HepG2 (cell line): Measurements from ENCODE around the gene SP6. TPM values are rescaled to one million over a fixed set of nuclear protein-coding genes. Genes with fewer than 3 reads are reported as not detected.
A peak's percentile ranks its signal among the peaks of the same experiment; 100 is the strongest.

Experiments used
- ATAD3A ChIP-seq: sonication (generic); formaldehyde crosslinking; IDR thresholded peaks from 2 replicates; pipeline ENCODE4 v1.4.0; 2020; ENCODE audit warnings: missing genetic modification reagents
- CHCHD3 ChIP-seq: sonication (generic); formaldehyde crosslinking; IDR thresholded peaks from 2 replicates; pipeline ENCODE4 v1.8.0; 2022; ENCODE audit warnings: mild to moderate bottlenecking, missing genetic modification reagents, moderate library complexity
- DPF2 ChIP-seq: sonication (generic); formaldehyde crosslinking; IDR thresholded peaks from 2 replicates; pipeline ENCODE4 v1.4.0; 2020; ENCODE audit warnings: mild to moderate bottlenecking, low read depth, missing genetic modification reagents, borderline replicate concordance
- FOXP1 ChIP-seq, 2 experiments: fragments of 450-650 bp in 1 of 2; IDR thresholded peaks; 2 replicates each; pipeline ENCODE4 v1.6.1; 2017 to 2018; ENCODE audit warnings: antibody characterized with exemption in 1 of 2
- KDM2A ChIP-seq: sonication (generic); formaldehyde crosslinking; IDR thresholded peaks from 2 replicates; pipeline ENCODE4 v1.4.0; 2020; ENCODE audit warnings: low read depth, missing genetic modification reagents, borderline replicate concordance
- MAZ ChIP-seq, 2 experiments: sonication (generic) in 1 of 2; formaldehyde crosslinking in 1 of 2; IDR thresholded peaks; 2 replicates each; pipeline versions ENCODE4 v1.5.0 to v1.6.1; 2012 to 2020; ENCODE audit warnings: low read depth in 2 of 2, mild to moderate bottlenecking in 2 of 2, borderline replicate concordance in 1 of 2, improper control_type of control experiment in 1 of 2, low read length in 1 of 2, missing genetic modification reagents in 1 of 2, moderate library complexity in 1 of 2
- MZF1 ChIP-seq: sonication (generic); formaldehyde crosslinking; IDR thresholded peaks from 2 replicates; pipeline ENCODE4 v1.8.1; 2023; ENCODE audit warnings: mild to moderate bottlenecking, missing genetic modification reagents, borderline replicate concordance
- NFE2 ChIP-seq: sonication (generic); formaldehyde crosslinking; IDR thresholded peaks from 2 replicates; pipeline ENCODE4 v1.4.0; 2020; ENCODE audit warnings: missing genetic modification reagents
- NFIB ChIP-seq: sonication (generic); formaldehyde crosslinking; IDR thresholded peaks from 2 replicates; pipeline ENCODE4 v1.9.0; 2021; ENCODE audit warnings: missing genetic modification reagents, mild to moderate bottlenecking, borderline replicate concordance
- NR2F6 ChIP-seq, 2 experiments: IDR thresholded peaks; 2 replicates each; pipeline ENCODE4 v1.6.1; 2016; ENCODE audit warnings: antibody characterized with exemption in 1 of 2, mild to moderate bottlenecking in 1 of 2
- POGZ ChIP-seq: sonication (generic); formaldehyde crosslinking; IDR thresholded peaks from 2 replicates; pipeline ENCODE4 v1.4.0; 2020; ENCODE audit warnings: mild to moderate bottlenecking, missing genetic modification reagents
- SCMH1 ChIP-seq: sonication (generic); formaldehyde crosslinking; IDR thresholded peaks from 2 replicates; pipeline ENCODE4 v1.9.0; 2021; ENCODE audit warnings: missing genetic modification reagents, mild to moderate bottlenecking, borderline replicate concordance
- SKI ChIP-seq: fragments of 450-650 bp; IDR thresholded peaks from one replicate; pipeline ENCODE4 v1.6.1; 2018; ENCODE audit warnings: mild to moderate bottlenecking; ENCODE audit not compliant: partially characterized antibody
- SNRNP70 ChIP-seq: fragments of 200-400 bp; formaldehyde crosslinking; IDR thresholded peaks from 2 replicates; pipeline ENCODE4 v1.6.1; 2017; ENCODE audit warnings: mild to moderate bottlenecking, low read depth, low read length, moderate library complexity
- ZBTB7B ChIP-seq: sonication (generic); formaldehyde crosslinking; IDR thresholded peaks from 2 replicates; pipeline ENCODE4 v1.4.0; 2020; ENCODE audit warnings: missing genetic modification reagents
- ZNF12 ChIP-seq: sonication (generic); formaldehyde crosslinking; IDR thresholded peaks from 2 replicates; pipeline ENCODE4 v1.5.0; 2020; ENCODE audit warnings: missing genetic modification reagents
- ZNF367 ChIP-seq: sonication (generic); formaldehyde crosslinking; IDR thresholded peaks from 2 replicates; pipeline ENCODE4 v1.4.0; 2020; ENCODE audit warnings: missing genetic modification reagents, borderline replicate concordance
- ZNF441 ChIP-seq: sonication (generic); formaldehyde crosslinking; IDR thresholded peaks from 2 replicates; pipeline ENCODE4 v1.7.0; 2021; ENCODE audit warnings: missing genetic modification reagents, borderline replicate concordance
- ZNF577 ChIP-seq: sonication (generic); formaldehyde crosslinking; IDR thresholded peaks from 2 replicates; pipeline ENCODE4 v1.4.0; 2020; ENCODE audit warnings: mild to moderate bottlenecking, low read depth, missing genetic modification reagents, borderline replicate concordance
- ZNF614 ChIP-seq: IDR thresholded peaks from 2 replicates; pipeline ENCODE4 v1.6.1; 2018; ENCODE audit warnings: missing biosample characterization, missing genetic modification reagents, inconsistent platforms, borderline replicate concordance
- ZSCAN12 ChIP-seq: sonication (generic); formaldehyde crosslinking; IDR thresholded peaks from 2 replicates; pipeline ENCODE4 v1.9.0; 2021; ENCODE audit warnings: mild to moderate bottlenecking, missing genetic modification reagents
- polyA plus RNA-seq, 8 experiments: library from polyadenylated mRNA; depleted of rRNA in 3 of 8; stranded (reverse) in 7 of 8; unstranded in 1 of 8; fragments of >200 nt; fragmentation: Illumina TruSeq in 4 of 8; extraction: Trizol in 4 of 8; gene quantifications; 2 replicates each; pipeline versions ENCODE4 v1.2.1 to v1.2.3, GENCODE V29; 2011 to 2016; ENCODE audit warnings: low read depth in 4 of 8, missing spikeins in 1 of 8, mixed read lengths in 1 of 8; ENCODE audit not compliant: insufficient read depth in 1 of 8
- total RNA-seq, 5 experiments: library from RNA; depleted of rRNA; stranded (reverse); fragments of >200 nt; fragmentation: Illumina TruSeq; extraction: Trizol; gene quantifications; 2 replicates each; pipeline ENCODE4 v1.2.3, GENCODE V29; 2016; ENCODE audit warnings: low read depth in 1 of 5
- TF ChIP-seq, protein P1 (sequence below): sonication (generic); formaldehyde crosslinking; IDR thresholded peaks from 2 replicates; pipeline ENCODE4 v1.4.0; 2020; ENCODE audit warnings: missing genetic modification reagents
- TF ChIP-seq, protein P2 (sequence below): IDR thresholded peaks from 2 replicates; pipeline ENCODE4 v1.6.1; 2016; ENCODE audit warnings: mild to moderate bottlenecking

Gene SP6
- total and polyA plus RNA-seq, 2 of the 13 experiments (the other 11 are each of a cell fraction or from before 2014, with no cell fraction given), result 0.07 TPM

DNA sequence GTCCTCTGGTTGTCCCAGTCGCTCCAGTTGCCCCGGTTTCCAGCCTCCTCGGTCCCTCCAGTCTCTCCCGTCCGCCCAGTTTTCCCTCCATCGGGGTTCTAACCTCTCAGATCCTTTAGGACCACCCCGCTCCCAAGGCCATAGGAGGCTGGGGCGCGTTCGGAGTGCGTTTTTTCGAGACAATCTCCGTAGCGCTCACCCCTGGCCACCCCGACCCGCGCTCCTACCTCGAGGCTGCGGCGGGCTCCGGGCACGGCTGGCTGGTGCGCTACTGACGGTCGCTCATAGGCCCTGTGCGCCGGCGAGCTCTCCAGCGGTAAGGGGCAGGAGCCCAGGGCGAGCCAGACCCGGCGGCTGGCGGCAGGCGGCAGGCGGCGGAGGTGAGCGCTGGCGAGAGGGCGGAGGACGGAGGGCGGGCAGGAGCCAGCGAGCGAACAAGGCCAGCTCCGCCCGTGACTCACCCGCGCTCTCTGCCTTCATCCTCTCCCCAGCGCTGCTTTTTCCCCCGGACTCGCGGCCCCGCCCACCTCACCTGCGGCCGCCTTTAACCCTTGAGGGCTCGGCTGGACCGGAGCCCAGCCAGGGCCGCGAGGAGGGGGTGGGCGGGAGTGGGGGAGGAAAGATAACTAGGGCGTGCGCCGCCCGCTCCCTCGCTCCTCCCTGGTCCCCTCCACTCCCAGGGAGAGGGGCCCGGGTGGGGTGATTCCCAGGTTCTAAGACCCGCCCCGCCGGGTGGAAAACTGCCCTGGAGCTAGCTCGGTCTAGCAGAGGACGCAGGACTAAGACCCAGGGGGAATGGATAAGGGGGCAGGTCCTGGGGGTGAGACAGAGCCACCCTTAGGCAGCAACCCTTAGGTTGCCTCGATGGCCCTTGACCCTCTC, at the start of gene SP6 (continued):
- TF ChIP-seq MAZ (IDR thresholded peaks at IDR 0.05; ENCODE audit: borderline replicate concordance, low read depth, low read length) (no peak; the same call in 1 of the 2 replicates), MAZ (CRISPR knock-in tag; IDR thresholded peaks at IDR 0.05; ENCODE audit: low read depth) (peak; percentile 81), NR2F6 (IDR thresholded peaks at IDR 0.05) (no peak), NR2F6 (CRISPR knock-in tag; IDR thresholded peaks at IDR 0.05) (peak; percentile 45; the same call in 1 of the 2 replicates), FOXP1 (IDR thresholded peaks at IDR 0.05) (no peak), FOXP1 (CRISPR knock-in tag; IDR thresholded peaks at IDR 0.05) (no peak), ZNF614 (CRISPR knock-in tag) (peak; percentile 67; the same call in 1 of the 2 replicates), ZBTB7B (CRISPR knock-in tag) (peak; percentile 19; the same call in 1 of the 2 replicates), ZNF12 (peak; percentile 34; the same call in 1 of the 2 replicates), SCMH1 (CRISPR knock-in tag) (no peak), SKI (peak; percentile 81), ATAD3A (CRISPR knock-in tag) (no peak), DPF2 (0 out of 2 replicates have a peak, but pooled peaks have one; percentile 30), SNRNP70 (no peak), NFE2 (CRISPR knock-in tag) (no peak), ZNF367 (no peak), ZSCAN12 (CRISPR knock-in tag) (peak; percentile 47; the same call in 1 of the 2 replicates), NFIB (CRISPR knock-in tag) (no peak), ZNF441 (CRISPR knock-in tag) (peak; percentile 96), CHCHD3 (CRISPR knock-in tag) (no peak), KDM2A (peak; percentile 64; the same call in 1 of the 2 replicates), MZF1 (CRISPR knock-in tag) (no peak), ZNF577 (CRISPR knock-in tag) (no peak), POGZ (CRISPR knock-in tag) (0 out of 2 replicates have a peak, but pooled peaks have one; percentile 10)
- TF ChIP-seq, protein P1, sequence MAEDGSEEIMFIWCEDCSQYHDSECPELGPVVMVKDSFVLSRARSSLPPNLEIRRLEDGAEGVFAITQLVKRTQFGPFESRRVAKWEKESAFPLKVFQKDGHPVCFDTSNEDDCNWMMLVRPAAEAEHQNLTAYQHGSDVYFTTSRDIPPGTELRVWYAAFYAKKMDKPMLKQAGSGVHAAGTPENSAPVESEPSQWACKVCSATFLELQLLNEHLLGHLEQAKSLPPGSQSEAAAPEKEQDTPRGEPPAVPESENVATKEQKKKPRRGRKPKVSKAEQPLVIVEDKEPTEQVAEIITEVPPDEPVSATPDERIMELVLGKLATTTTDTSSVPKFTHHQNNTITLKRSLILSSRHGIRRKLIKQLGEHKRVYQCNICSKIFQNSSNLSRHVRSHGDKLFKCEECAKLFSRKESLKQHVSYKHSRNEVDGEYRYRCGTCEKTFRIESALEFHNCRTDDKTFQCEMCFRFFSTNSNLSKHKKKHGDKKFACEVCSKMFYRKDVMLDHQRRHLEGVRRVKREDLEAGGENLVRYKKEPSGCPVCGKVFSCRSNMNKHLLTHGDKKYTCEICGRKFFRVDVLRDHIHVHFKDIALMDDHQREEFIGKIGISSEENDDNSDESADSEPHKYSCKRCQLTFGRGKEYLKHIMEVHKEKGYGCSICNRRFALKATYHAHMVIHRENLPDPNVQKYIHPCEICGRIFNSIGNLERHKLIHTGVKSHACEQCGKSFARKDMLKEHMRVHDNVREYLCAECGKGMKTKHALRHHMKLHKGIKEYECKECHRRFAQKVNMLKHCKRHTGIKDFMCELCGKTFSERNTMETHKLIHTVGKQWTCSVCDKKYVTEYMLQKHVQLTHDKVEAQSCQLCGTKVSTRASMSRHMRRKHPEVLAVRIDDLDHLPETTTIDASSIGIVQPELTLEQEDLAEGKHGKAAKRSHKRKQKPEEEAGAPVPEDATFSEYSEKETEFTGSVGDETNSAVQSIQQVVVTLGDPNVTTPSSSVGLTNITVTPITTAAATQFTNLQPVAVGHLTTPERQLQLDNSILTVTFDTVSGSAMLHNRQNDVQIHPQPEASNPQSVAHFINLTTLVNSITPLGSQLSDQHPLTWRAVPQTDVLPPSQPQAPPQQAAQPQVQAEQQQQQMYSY (CRISPR knock-in tag), result 0 out of 2 replicates have a peak, but pooled peaks have one; percentile 44
- TF ChIP-seq, protein P2, sequence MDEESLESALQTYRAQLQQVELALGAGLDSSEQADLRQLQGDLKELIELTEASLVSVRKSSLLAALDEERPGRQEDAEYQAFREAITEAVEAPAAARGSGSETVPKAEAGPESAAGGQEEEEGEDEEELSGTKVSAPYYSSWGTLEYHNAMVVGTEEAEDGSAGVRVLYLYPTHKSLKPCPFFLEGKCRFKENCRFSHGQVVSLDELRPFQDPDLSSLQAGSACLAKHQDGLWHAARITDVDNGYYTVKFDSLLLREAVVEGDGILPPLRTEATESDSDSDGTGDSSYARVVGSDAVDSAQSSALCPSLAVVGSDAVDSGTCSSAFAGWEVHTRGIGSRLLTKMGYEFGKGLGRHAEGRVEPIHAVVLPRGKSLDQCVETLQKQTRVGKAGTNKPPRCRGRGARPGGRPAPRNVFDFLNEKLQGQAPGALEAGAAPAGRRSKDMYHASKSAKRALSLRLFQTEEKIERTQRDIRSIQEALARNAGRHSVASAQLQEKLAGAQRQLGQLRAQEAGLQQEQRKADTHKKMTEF (CRISPR knock-in tag), result peak; percentile 86
